Measurements from ENCODE around the gene FYB1.
"Not testable (repeated sequence)": the region's sequence is repeated elsewhere in the genome, so short reads cannot be mapped to it uniquely, and the experiment has no call there.

FYB1 gene

DNA sequence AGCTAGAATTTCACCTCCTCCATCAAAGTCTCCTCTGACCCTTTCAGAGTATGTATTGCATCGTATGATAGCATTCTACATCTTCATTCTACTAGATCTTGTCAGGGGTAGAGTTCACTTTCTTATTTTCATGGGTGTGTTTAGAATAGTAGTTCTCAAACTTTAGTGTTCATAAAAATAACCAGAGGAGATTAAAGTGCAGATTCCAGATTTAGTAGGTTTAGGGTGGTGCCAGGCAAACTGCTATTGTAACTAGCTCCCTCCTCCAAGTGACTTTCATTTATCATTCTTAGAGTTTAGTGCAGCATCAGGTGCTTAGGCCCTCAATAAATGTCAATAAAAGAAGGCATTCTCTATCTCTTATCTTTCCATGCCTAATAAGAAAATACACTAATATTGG is 7.2 kb upstream of the FYB1 start:
- no peak for DNase-seq

DNA sequence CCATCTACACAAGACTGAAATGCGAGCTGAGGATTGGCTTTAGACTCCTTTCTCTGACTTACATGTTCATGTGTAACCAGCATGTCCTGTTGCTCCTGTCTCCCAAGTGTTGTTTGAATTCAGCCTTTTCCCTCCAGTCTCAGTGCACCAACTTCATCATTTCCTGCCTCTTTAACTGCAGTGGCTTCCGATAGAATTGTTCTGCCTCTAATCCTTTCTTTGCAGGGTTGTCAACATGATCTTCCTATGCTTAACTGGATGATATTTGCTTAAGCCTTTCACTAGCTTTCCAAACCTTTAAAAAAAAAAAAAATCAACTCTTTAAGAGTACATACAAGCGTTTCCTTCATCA is 6.7 kb upstream of the FYB1 start:
- no peak for DNase-seq

DNA sequence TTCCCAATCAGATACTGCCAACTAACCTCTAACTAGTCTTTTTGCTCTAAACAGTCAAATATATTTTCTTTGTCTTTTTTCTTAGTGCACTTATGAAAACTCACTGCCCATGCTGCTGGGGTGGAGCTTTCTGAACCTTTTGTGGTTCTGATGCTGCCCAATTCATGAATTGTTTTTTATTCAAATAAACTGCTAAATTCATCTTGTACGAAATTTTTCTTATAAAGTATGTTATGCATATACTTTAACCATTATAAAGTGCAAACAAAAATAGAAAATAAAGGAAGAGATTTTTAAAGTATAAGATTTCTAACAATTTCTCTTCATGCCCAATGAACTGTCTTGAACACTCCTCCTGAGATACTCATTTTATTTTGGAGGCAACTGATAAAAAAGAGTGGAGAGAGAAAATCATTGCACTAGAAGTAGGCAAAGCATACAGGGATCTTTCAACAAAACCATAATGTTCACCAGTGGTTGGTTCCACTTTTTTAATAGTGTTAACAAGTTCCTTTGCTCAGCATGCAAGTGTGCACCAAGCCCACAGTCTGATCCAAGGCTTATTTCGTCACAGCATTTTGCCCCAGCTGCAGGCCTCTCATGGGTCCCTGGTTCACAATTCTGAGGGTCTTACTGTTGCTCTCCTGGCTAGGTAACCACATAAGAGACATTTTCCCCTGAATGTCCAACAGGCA is 6.2 kb upstream of the FYB1 start:
- DNase-seq: no peak

DNA sequence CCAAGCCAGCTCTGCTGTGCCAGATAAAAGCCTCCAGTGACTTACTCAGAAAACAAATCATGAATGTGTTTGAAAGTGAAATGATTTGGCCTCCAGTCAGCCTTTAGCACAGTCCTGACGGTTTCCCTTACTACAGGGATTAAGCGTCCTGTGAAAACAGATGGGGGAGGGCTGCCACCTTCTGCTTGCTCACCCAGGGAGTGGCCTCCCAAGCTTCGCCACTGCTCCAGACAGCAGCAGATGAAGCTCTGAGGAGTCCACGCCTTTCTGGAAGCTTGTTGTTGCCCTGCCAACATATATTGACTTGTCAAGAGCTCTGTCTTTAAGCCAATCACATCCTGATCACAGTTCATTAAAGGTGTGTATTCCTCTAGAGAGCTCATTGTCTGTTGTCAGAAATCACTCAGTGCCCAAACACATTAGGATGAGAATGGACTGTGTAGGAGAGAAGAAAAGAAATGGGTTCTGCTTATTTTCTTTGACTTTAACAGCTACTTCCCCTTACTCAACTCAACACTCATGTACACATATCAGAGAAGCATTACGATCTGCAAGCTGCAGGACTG is 4.9 kb upstream of the FYB1 start:
- DNase-seq: no peak

DNA sequence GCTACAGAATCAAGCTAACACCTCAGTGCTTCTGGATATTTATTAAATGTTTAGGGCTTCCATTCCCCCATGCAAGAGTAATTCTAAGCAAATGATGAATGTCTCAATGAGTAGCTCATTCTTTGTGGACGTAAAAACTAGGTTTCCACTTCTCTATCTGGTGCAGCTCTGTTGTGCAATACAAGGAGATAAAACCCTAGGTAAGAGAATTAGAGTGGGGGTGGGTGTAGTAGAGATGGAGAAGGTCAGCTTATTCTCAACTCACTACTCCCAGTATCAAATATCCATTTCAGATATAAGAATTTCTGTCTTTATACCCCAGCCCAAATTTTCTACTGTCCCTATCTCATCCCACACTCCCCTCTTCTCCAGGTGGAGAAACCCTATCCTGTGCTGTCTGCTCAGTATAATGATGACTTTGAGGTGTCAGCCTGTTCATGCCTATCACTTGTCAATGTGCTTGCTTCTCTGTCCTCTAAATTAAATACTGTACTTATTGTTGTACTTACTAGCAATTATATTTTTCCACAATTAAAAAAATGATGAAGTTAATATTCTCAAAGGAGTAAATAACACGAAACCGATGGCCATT is 4.3 kb upstream of the FYB1 start:
- DNase-seq: no peak

DNA sequence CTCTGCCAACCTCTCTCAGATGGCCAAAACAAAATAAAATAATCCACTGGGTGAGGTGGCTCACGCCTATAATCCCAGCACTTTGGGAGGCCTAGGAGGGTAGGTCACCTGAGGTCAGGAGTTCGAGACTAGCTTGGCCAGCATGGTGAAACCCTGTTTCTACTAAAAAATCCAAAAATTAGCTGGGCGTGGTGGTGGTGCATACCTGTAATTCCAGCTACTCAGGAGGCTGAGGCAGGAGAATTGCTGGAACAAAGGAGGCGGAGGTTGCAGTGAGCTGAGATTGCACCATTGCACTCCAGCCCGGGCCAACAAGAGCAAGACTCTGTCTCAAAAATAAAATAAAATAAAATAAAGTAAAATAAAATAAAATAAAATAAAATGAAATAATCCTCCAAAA is 2.3 kb upstream of the FYB1 start:
- DNase-seq: not testable (repeated sequence)

DNA sequence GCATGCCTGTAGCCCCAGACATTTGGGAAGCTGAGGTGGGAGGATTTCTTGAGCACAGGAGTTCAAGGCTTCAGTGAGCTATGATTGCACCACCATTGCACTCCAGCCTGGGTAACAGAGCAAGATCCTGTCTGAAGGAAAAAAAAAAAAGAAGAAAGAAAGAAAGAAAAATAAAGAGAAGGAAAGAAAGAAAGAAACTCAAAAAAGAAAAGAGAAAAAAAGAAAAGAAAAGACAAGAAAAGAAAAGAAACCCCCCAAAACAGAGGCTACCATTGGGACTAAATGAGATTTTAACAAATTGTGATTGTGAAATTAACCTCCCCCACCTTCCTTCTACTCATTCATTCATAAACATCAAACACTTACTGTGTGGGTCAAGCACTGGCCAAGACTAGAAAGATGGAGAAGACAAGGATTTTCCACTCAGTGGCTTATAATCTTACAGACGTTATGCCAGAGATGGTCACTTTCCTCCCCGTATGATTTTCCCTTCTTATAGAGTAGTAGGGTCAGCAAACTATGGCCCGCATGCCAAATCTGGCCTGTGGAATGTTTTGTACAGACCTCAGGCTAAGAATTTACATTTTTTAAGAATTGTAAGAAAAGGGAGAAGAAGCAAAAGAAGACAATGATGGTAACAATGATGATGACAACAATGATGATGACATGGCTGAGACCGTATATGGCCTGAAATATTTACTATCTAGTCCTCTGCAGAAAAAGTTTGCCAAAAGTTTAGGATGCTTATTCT is 1.1 kb upstream of the FYB1 start:
- no peak for DNase-seq

DNA sequence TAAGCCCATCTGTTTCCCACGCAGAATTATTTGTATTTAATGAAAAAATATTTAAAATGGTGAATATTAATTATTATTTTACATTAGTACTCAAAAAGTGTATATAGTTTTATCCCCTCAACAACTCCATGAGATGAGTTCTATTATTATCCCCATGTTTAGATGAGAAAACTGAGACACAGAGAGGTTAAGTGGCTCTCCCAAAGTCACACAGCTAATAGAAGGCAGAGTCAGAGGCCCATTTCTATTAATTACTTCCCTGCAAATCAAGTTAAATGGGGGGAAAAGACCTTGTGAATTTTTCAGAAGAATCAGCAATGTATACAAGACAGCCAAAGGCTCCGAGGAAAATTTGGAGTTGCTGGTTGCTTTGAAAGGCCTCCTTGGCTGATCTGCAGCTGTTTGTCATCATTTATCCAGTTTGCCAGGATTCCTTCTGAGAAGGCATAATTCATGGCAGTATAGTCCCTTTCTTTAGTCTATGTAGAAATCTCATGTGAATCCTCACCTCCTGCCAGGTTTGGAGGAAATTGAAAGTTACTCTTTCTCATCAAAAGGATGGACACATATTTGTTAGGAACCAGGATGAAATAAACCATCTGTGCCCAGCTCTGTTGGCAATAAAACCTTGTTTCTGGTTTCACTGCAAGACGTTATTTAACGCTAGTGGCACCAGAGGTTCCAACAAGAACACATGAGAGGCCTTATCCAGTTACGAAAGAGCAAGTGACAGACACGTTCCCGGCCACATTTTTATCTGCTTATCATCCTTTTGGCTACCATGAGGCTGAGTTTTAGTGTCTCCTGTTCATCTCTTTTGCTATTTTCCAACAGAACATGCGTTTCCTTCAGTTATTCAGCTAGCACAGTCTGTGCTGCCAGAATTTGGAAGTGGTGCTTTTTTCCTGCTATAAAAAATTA is 621 bp downstream of the FYB1 start:
- no peak for DNase-seq

DNA sequence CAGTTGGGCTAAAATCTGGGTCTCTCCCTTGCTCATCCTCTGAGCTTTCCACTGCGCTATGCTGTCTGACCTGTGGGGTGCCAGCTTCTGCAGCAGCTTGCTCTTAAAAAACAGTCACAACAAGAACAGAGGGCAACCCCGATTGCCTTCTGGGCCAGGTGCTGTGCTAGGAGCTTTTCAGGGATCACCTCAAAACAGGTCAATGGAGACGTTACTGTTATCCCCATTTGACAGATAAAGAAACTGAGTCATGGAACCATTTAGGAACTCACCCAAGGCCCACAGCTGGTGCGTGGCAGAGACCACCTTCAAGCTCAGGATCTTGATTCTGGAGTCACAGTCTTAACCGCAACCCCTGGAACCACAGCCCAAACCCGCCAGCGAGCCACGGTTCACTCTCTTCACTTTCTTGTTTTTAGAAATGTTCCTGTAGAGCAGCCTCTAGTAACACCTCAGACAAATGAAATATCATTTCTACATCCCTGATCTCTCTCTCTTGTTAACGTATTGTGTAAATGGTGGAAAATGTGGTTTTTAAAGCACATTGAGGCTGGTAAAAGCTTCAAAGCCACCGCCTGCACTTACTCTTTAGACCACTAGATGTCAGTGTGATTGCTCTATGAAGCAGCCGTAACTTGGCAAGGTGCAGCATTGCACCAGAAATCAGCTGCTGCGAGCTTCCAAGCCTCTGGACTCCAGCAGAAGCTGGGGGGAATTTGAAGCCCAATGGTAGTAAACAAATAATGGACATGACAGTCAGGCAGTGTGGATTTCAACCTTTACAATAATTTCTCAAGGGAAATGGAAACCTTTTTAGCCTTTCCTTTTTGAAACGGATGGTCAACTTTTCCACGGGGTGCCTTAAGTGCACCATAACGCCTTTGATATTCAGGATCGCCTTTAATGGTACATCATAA is 1.7 kb downstream of the FYB1 start:
- peak; percentile 69 for DNase-seq

DNA sequence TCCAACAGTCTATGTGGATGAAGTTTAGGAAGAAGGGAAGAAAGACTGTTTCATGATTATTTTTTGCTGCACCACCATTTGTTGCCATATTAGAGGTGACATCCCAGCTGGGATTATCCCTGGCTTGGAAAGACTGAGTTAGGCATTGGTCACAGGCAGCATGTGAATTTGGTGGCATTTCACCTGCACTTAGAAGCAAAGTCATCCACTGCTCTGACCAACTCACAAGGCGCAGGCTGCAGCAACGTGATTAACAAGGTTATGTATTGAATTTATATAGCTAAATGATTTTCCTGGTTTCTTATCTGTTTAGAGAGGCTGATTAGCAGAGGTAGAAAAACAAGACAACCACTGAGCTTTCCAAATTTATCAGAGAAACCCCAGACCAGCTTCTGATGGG is 2.7 kb downstream of the FYB1 start:
- no peak for DNase-seq

DNA sequence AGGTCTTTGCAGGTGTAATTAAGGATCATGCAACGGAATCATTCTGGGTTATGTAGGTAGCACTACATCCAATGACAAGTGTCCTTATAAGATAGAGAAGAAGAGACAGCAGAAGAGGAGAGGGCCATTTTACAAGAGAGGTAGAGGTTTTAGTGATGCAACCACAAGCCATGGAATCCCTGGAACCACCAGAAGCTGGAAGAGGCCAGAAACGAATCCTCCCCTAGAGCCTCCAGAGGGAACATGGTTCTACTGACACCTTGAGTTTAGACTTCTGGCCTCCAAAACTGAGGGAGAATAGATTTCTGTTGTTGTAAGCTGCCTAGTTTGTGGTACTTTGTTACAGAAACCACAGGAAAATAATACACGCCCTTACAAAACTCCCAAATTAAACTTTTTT is 3.5 kb downstream of the FYB1 start:
- no peak for DNase-seq

DNA sequence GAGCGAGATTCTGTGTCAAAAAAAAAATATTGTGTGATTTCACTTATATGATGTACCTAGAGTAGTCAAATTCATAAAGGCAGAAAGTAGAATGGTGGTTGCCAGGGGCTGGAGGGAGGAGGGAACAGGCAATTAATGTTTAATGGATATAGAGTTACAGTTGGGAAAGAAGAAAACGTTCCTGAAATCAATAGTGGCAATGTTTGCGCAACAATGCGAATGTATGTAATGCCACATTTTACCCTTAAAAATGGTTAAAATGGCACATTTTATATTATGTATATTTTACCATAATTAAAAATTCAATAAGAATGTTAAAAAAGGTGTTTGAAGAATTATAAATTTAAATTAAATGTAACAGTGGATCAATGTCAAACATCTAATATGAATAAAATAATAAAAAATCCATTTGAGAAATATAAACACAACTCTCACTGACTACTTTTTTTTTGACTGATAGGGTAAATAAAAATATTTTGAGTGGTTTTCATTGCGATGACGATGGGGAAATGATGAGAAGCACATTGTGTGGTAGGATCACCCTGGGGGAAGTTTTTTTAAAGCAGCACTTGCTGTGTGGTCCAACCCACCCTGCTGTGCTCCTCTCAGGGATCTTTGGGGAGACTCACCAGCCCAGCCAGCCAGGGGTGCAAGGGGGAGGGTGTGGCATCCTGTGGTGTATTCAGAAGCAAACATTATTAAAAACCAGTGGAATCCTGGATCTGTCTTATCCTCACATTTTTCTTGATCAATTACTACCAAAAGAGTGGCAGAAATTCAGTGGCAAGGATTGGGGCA is 4.3 kb downstream of the FYB1 start:
- peak; percentile 64 for DNase-seq

DNA sequence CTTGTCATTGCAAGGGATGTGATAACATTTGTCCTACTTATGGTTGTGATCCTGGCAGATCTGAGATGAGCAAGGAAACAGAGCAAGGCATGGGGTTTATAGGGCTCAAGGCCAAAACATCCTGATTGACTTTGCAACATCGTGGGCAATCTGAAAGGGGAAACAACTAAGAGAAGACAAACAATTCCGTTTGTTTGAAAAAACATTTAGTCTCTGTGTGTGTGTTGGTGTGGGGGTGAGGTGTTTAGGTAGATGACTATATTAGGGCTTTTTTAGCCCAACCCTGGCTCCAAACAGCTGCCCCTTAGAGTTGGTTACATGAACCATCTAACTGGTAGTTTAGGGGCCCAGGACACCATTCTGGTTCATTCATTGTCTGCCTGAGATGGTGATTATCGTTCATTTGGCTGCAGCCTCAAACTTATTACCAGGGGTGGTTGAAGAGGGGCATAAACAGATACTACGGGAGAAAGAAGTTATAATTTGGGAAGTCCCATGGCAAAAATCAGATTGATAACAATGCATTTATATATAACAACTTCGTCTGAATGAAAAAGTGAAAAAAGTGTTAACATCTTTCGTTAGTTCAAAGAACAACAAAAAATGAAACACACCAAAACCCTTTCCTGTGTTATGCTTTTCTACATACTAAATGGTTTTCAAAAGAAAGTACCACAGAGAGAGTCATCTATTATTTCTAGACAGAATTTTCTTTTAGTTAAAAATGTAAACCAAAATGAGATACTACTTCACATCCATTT is 5.7 kb downstream of the FYB1 start:
- no peak for DNase-seq

DNA sequence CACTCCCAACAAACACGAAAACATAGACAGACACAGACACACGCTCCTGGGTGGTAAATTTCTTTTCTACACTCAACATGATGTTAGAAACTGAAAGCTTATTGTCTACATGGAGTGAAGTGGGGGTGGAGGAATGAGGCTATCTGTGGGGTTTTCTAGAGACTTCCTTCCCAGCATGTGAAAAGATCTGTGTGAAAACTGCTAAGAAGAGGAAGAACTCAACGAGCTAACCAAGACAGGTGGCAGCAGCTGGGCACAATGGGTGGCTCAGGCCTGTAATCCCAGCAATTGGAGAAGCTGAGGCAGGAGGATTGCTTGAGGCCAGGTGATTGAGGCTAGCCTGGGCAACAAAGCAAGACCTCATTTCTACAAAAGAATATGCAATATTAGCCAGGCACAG is 7.6 kb downstream of the FYB1 start:
- no peak for DNase-seq

DNA sequence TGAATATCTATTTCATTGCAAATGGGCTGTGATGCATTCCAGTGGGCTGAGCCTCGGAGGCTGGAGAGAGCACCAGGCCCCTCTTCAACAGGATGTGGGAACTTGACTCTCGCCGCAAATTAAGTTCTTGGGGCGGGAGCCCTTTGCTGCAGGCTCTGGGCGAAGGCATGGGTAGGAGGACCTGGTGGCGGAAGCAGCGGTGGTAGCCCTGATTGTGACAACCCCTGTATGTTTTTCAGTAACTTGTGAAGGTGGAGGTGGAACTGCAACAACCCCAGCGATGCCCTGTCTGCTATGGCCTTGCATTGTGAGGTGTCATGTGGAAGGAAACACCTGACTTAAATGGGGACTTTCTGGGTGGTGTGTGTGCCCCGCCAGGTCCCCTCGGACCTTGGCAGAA is 9.4 kb downstream of the FYB1 start:
- peak; percentile 74 for DNase-seq

DNA sequence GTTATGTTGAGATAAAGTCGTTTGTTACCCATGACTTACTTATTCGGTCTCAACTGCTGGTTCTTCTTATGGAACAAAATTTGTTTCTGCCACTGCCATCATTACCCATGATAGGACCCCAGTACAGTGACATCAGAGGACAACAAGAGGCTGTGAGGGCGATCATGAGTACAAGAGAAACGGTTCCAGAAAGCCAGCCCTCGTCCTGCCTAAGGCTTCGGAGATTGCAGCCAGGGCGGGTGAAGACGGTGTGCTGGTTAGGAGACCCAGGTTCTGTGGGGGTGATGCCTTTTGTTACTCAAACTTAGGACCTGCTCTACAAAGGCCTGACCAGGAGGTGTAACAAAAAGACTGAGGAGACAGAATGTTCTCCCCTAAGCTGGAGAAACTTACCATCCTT is 10.9 kb downstream of the FYB1 start:
- DNase-seq: peak; percentile 55

DNA sequence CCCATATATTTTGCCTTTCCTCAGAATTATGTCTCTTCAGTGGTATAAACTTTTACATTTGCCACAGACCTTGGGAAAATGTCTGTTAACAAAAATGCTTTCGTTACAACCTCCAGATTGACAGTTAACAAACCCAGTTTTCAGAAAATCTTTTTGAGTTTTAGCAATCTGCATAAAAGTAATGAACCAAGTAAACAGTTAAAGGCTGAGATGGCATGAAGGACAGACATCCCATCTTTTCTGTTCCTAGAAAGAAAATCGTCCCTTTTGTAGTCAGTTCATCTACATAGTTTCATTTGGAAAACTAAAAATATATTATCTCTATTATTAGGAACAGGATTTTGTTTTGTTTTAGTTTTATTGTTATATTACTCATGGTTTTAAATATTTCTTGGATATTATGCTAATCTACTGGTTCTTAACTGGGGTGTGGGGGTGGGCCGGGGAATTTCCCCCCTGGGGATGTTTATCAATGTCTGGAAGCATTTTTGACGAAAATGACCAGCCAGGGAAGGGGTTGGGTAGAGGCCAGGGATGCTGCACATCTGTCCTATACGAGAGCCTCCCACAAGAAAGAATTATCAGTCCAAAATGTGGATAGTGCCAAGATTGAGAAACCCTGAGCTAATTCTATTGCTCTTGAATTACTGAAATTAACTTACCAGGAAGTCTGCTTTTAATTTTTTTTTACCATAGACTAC is 11.9 kb downstream of the FYB1 start:
- no peak for DNase-seq

DNA sequence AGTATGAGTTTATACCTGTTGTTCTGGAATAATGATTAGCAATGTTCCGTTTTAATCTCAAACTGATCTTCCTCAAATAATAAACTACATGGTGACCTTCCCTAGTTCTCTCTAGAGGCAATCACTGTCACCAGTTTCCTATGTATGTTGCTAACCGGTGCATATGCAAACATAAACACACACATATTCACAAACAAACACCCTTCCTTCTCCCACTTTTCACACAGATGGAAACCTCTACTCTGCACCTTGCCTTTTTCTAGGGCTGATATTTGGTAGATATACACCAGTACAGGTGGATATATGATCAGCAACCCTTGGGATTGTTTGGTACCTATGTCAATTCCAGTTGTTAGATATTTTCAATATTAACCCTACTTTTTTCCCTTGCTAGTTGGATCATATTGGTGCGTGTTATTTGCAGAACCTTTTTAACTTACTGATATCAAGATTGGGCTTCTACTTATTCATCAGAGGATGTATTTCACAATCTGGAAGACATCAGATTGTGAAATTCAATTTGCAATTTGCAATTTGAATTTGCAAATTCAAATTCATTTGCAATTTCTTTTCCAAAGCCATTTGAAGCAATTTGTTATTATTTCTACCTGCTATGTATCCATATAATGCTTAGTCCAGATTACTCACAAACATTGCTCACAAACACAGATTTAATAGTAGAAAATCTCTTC is 12.6 kb downstream of the FYB1 start:
- no peak for DNase-seq

DNA sequence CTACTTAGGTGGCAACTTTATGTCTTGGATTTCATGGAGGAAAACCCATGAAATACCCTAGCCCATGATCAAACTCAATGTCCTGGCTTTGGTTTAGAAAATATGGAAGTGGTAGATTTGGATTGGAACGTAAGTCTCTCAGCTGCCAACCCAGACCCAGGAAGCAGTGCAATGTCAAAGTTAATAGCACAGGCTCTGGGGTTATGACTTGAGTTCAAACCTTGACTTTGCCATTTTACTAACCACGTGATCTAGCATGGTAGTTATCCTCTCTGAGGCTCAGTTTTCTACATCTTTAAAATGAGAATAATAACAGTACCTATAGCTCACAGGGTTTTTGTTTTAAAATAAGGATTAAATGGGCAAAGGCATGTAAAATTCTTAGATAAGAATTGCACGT is 13.8 kb downstream of the FYB1 start:
- no peak for DNase-seq

Measured in activated T-cell treated with anti-CD3 and anti-CD28 coated beads, Interleukin-2, amount 50 U/mL, for 1 hour (primary cell).